ENCODE data around the gene SLC6A3. TPM values are rescaled to one million over a fixed set of nuclear protein-coding genes. Genes with fewer than 3 reads are reported as not detected.

SLC6A3 gene
- total RNA-seq, 2 experiments from 2014 or later, result not detected

GRCh38 chr5:1489754-1490153 lies 44.5 kb upstream of the SLC6A3 start:
- Mint-ChIP-seq H3K36me3 (ENCODE audit: low read depth) (peaks cover 43% of the 10 kb centered on the region), H3K27me3 (no peaks in the 10 kb centered on the region), H3K4me1 (ENCODE audit: low read depth) (peaks cover 80% of the 10 kb centered on the region), H3K27ac (peak overlapping the region; percentile 77), H3K9me3 (no peaks in the 10 kb centered on the region), H3K4me3 (peak overlapping the region; percentile 19)
- ChIA-PET CTCF (interaction anchor here (1.0 to 1.2 kb wide), 4 partner anchors 10 to 155 kb away, joined by 3 to 4 read pairs (median 3); no protein-coding TSS in a partner anchor), POLR2A (interaction anchor here (0.7 to 1.3 kb wide), 3 partner anchors 10 to 37 kb away, joined by 3 to 4 read pairs (median 3); no protein-coding TSS in a partner anchor)
- TF ChIP-seq CTCF (IDR thresholded peaks at IDR 0.05), result no peak
- intact Hi-C loops (cut with micrococcal nuclease), result loop anchor here (5.0 kb wide), 1 partner anchor 153 kb away; no protein-coding TSS in a partner anchor
- no peak for ATAC-seq
- DNase-seq, result no peak

- Mint-ChIP-seq H3K9me3 (no peaks in the 10 kb centered on the region), H3K4me1 (ENCODE audit: low read depth) (peaks cover 80% of the 10 kb centered on the region), H3K27ac (peak overlapping the region; percentile 77), H3K4me3 (peak overlapping the region; percentile 19), H3K27me3 (no peaks in the 10 kb centered on the region), H3K36me3 (ENCODE audit: low read depth) (peaks cover 43% of the 10 kb centered on the region)
- peak; percentile 77 for DNase-seq
- intact Hi-C loops (cut with micrococcal nuclease), result loop anchor here (5.0 kb wide), 1 partner anchor 153 kb away; no protein-coding TSS in a partner anchor
- TF ChIP-seq CTCF (IDR thresholded peaks at IDR 0.05), result peak; percentile 17
- ChIA-PET POLR2A (interaction anchor here (1.2 to 1.3 kb wide), 2 partner anchors 9 to 11 kb away, joined by 3 read pairs; no protein-coding TSS in a partner anchor), CTCF (interaction anchor here (0.8 to 1.2 kb wide), 5 partner anchors 9 to 156 kb away, joined by 3 read pairs; partner anchors contain the start of gene LPCAT1)
- ATAC-seq, result peak; percentile 82
Observed at GRCh38 chr5:1488882-1489680, 43.8 kb upstream of the SLC6A3 start.

GRCh38 chr5:1487079-1487764 lies 42.0 kb upstream of the SLC6A3 start:
- Mint-ChIP-seq H3K27ac (no peak overlapping the region), H3K36me3 (ENCODE audit: low read depth) (peaks cover 35% of the 10 kb centered on the region), H3K27me3 (no peaks in the 10 kb centered on the region), H3K9me3 (no peaks in the 10 kb centered on the region), H3K4me1 (ENCODE audit: low read depth) (peaks cover 64% of the 10 kb centered on the region), H3K4me3 (no peak overlapping the region)
- TF ChIP-seq CTCF (IDR thresholded peaks at IDR 0.05), result no peak
- no peak for DNase-seq
- ATAC-seq, result no peak
- intact Hi-C loops (cut with micrococcal nuclease), result loop anchor here (5.0 kb wide), 1 partner anchor 155 kb away; no protein-coding TSS in a partner anchor
- ChIA-PET POLR2A (no interaction called here), CTCF (interaction anchor here (1.7 kb wide), 1 partner anchor 107 kb away, joined by 4 read pairs; no protein-coding TSS in a partner anchor)

- no peaks in the 10 kb centered on the region for H3K9me3 Mint-ChIP-seq
- DNase-seq, result no peak
- ChIA-PET POLR2A (no interaction called here), CTCF (interaction anchor here (1.7 kb wide), 2 partner anchors 106 to 159 kb away, joined by 4 to 6 read pairs; no protein-coding TSS in a partner anchor)
- H3K36me3 Mint-ChIP-seq (ENCODE audit: low read depth), result peaks cover 28% of the 10 kb centered on the region
- no peak for TF ChIP-seq CTCF (IDR thresholded peaks at IDR 0.05)
- H3K4me1 Mint-ChIP-seq (ENCODE audit: low read depth), result peaks cover 56% of the 10 kb centered on the region
- intact Hi-C loops (cut with micrococcal nuclease), result loop anchor here (5.0 kb wide), 1 partner anchor 156 kb away; no protein-coding TSS in a partner anchor
- no peak overlapping the region for H3K27ac Mint-ChIP-seq
- ATAC-seq, result no peak
- H3K4me3 Mint-ChIP-seq, result no peak overlapping the region
- H3K27me3 Mint-ChIP-seq, result no peaks in the 10 kb centered on the region
Observed at GRCh38 chr5:1486271-1486670, 41.0 kb upstream of the SLC6A3 start.
